SK-N-SH (cell line): ENCODE data around the gene PLIN4.

Experiments
- CHD2 ChIP-seq: fragments of 150-350 bp; IDR thresholded peaks from 2 replicates; pipeline ENCODE4 v1.6.1; 2018; ENCODE audit warnings: low read length; ENCODE audit not compliant: partially characterized antibody
- ELF1 ChIP-seq: IDR thresholded peaks from 2 replicates; pipeline ENCODE4 v1.4.0; 2012
- EP300 ChIP-seq, 2 experiments: IDR thresholded peaks; 2 replicates each; pipeline versions ENCODE4 v1.4.0 to v1.6.1; 2012; ENCODE audit warnings: borderline replicate concordance in 1 of 2, low read depth in 1 of 2, low read length in 1 of 2
- EZH2phosphoT487 ChIP-seq: fragments of 200-600 bp; sonication (generic); IDR thresholded peaks from 2 replicates; pipeline ENCODE4 v1.6.1; 2017; ENCODE audit warnings: low read depth, mixed run types, mild to moderate bottlenecking, antibody characterized with exemption, moderate library complexity, borderline replicate concordance
- MAX ChIP-seq: IDR thresholded peaks from 2 replicates; pipeline ENCODE4 v1.4.0; 2012; ENCODE audit warnings: low read depth
- POLR2AphosphoS5 ChIP-seq: IDR thresholded peaks from 2 replicates; pipeline ENCODE4 v1.6.1; 2012; ENCODE audit warnings: low read depth, low read length
- RFX5 ChIP-seq: IDR thresholded peaks from 2 replicates; pipeline ENCODE4 v1.6.1; 2012; ENCODE audit warnings: mild to moderate bottlenecking, improper control_type of control experiment, low read length
- RXRA ChIP-seq: IDR thresholded peaks from 2 replicates; pipeline ENCODE4 v1.4.0; 2012; ENCODE audit warnings: low read depth, mild to moderate bottlenecking, borderline replicate concordance
- YY1 ChIP-seq: IDR thresholded peaks from 2 replicates; pipeline ENCODE4 v1.4.0; 2012; ENCODE audit warnings: low read depth, mild to moderate bottlenecking
- TF ChIP-seq, protein P1 (sequence below): IDR thresholded peaks from 2 replicates; pipeline ENCODE4 v1.6.1; 2012; ENCODE audit warnings: mild to moderate bottlenecking, low read depth, low read length, moderate library complexity
- TF ChIP-seq, protein P2 (sequence below): fragments of 200-600 bp; sonication (generic); IDR thresholded peaks from 2 replicates; pipeline ENCODE4 v1.6.1; 2017; ENCODE audit warnings: antibody characterized with exemption, mild to moderate bottlenecking, moderate library complexity

GRCh38 chr19:4528843-4529242 is 10.6 kb upstream of the PLIN4 start:
- TF ChIP-seq EP300 (IDR thresholded peaks at IDR 0.05; ENCODE audit: borderline replicate concordance in 1 of 2, low read depth in 1 of 2, low read length in 1 of 2) (no peak), CHD2 (no peak), RFX5 (no peak), RXRA (no peak), EZH2phosphoT487 (no peak), YY1 (no peak), ELF1 (no peak), POLR2AphosphoS5 (no peak), MAX (no peak)
- TF ChIP-seq, protein P1, sequence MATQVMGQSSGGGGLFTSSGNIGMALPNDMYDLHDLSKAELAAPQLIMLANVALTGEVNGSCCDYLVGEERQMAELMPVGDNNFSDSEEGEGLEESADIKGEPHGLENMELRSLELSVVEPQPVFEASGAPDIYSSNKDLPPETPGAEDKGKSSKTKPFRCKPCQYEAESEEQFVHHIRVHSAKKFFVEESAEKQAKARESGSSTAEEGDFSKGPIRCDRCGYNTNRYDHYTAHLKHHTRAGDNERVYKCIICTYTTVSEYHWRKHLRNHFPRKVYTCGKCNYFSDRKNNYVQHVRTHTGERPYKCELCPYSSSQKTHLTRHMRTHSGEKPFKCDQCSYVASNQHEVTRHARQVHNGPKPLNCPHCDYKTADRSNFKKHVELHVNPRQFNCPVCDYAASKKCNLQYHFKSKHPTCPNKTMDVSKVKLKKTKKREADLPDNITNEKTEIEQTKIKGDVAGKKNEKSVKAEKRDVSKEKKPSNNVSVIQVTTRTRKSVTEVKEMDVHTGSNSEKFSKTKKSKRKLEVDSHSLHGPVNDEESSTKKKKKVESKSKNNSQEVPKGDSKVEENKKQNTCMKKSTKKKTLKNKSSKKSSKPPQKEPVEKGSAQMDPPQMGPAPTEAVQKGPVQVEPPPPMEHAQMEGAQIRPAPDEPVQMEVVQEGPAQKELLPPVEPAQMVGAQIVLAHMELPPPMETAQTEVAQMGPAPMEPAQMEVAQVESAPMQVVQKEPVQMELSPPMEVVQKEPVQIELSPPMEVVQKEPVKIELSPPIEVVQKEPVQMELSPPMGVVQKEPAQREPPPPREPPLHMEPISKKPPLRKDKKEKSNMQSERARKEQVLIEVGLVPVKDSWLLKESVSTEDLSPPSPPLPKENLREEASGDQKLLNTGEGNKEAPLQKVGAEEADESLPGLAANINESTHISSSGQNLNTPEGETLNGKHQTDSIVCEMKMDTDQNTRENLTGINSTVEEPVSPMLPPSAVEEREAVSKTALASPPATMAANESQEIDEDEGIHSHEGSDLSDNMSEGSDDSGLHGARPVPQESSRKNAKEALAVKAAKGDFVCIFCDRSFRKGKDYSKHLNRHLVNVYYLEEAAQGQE = no peak
- TF ChIP-seq, protein P2, sequence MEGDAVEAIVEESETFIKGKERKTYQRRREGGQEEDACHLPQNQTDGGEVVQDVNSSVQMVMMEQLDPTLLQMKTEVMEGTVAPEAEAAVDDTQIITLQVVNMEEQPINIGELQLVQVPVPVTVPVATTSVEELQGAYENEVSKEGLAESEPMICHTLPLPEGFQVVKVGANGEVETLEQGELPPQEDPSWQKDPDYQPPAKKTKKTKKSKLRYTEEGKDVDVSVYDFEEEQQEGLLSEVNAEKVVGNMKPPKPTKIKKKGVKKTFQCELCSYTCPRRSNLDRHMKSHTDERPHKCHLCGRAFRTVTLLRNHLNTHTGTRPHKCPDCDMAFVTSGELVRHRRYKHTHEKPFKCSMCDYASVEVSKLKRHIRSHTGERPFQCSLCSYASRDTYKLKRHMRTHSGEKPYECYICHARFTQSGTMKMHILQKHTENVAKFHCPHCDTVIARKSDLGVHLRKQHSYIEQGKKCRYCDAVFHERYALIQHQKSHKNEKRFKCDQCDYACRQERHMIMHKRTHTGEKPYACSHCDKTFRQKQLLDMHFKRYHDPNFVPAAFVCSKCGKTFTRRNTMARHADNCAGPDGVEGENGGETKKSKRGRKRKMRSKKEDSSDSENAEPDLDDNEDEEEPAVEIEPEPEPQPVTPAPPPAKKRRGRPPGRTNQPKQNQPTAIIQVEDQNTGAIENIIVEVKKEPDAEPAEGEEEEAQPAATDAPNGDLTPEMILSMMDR = no peak
